SU-DHL-6 (cell line): ENCODE data around the gene FOS.

ENCODE experiments used
- H2AFZ ChIP-seq: fragments of 200-600 bp; sonication (generic); 2 replicates; pipeline ENCODE4 v1.6.1; 2014; ENCODE audit warnings: low read depth, mild to moderate bottlenecking, moderate library complexity, mixed read lengths, antibody characterized with exemption, low read length; ENCODE audit not compliant: severe bottlenecking
- H3F3A ChIP-seq: fragments of 200-600 bp; shearing (Covaris generic); 2 replicates; pipeline ENCODE4 v1.6.0; 2016; ENCODE audit warnings: antibody characterized with exemption, mild to moderate bottlenecking; ENCODE audit not compliant: insufficient read depth
- H3K27ac ChIP-seq: fragments of 200-600 bp; sonication (generic); 2 replicates; pipeline ENCODE4 v1.5.1; 2016; ENCODE audit warnings: low read depth, mild to moderate bottlenecking, low read length, moderate library complexity, mixed read lengths
- H3K27me3 ChIP-seq: fragments of 200-600 bp; sonication (generic), shearing (Covaris generic); 2 replicates; pipeline ENCODE4 v1.6.0; 2014; ENCODE audit warnings: mild to moderate bottlenecking, low read length
- H3K36me3 ChIP-seq: fragments of 200-600 bp; sonication (generic); 2 replicates; pipeline ENCODE4 v1.6.1; 2014; ENCODE audit warnings: mild to moderate bottlenecking, low read length, mixed read lengths
- H3K4me2 ChIP-seq: fragments of 300-600, 200-600 bp; shearing (Covaris generic), sonication (generic); 2 replicates; pipeline ENCODE4 v1.6.0; 2014; ENCODE audit warnings: low read length, low read depth, mild to moderate bottlenecking; ENCODE audit not compliant: poor library complexity, severe bottlenecking
- H3K4me3 ChIP-seq: fragments of 200-600 bp; sonication (generic); 2 replicates; pipeline ENCODE4 v1.5.1; 2014; ENCODE audit warnings: antibody characterized with exemption, low read length, mild to moderate bottlenecking, mixed read lengths; ENCODE audit not compliant: insufficient read depth, poor library complexity, severe bottlenecking
- H3K79me2 ChIP-seq: fragments of 200-600 bp; sonication (generic); 2 replicates; pipeline ENCODE4 v1.6.1; 2014; ENCODE audit warnings: mild to moderate bottlenecking, low read length, moderate library complexity; ENCODE audit not compliant: insufficient read depth
- H3K9ac ChIP-seq: fragments of 200-600 bp; sonication (generic); 2 replicates; pipeline ENCODE4 v1.7.0; 2014; ENCODE audit warnings: mild to moderate bottlenecking, low read length
- H3K9me2 ChIP-seq: fragments of 200-600 bp; sonication (generic); replicated peaks from 2 replicates; pipeline ENCODE4 v1.6.1; 2014; ENCODE audit warnings: low read length; ENCODE audit not compliant: insufficient read depth
- H3K9me3 ChIP-seq: fragments of 200-600 bp; sonication (generic); 2 replicates; pipeline ENCODE4 v1.6.1; 2014; ENCODE audit warnings: low read length, mixed read lengths; ENCODE audit not compliant: insufficient read depth
- H4K20me1 ChIP-seq: fragments of 200-600 bp; sonication (generic); 2 replicates; pipeline ENCODE4 v1.6.1; 2014; ENCODE audit warnings: low read depth, mild to moderate bottlenecking, antibody characterized with exemption, low read length, moderate library complexity, mixed read lengths
- CTCF ChIP-seq: fragments of 200-600 bp; sonication (generic); IDR thresholded peaks from one replicate; pipeline ENCODE4 v1.5.1; 2017; ENCODE audit warnings: antibody characterized with exemption, mild to moderate bottlenecking, low read length, moderate library complexity; ENCODE audit not compliant: insufficient read depth, poor library complexity, severe bottlenecking
- EZH2phosphoT487 ChIP-seq: fragments of 200-600 bp; sonication (generic), shearing (Covaris generic); conservative IDR thresholded peaks from 2 replicates; pipeline ENCODE4 v1.6.1; 2018; ENCODE audit warnings: mild to moderate bottlenecking, antibody characterized with exemption, low read length, moderate library complexity, mixed read lengths

The FOS gene

DNA sequence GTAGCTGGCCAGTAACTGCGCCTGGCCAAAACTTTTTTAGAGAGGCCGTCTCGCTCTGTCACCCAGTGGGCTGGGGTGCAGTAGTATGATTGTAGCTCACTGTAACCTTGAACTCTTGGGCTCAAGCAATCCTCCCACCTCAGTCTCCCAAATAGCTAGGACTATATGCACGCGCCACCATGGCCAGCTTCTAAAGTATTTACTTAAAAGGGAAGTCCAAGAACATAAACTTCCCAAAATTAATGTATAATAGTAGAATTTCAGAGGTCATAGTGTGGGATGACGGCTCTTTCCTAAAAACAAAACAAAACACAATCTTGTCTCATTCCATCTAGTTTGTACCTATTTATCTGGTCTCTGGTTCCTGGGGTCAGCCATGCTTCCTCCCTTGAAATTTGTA lies 42.2 kb upstream of the FOS start:
- Histone ChIP-seq H3K9ac (no peak overlapping the region), H3K4me3 (no peak overlapping the region), H4K20me1 (no peaks in the 10 kb centered on the region), H3K9me2 (no peaks in the 10 kb centered on the region), H3K9me3 (no peaks in the 10 kb centered on the region), H2AFZ (no peak overlapping the region), H3K27ac (no peak overlapping the region), H3K36me3 (no peaks in the 10 kb centered on the region), H3K4me2 (no peak overlapping the region), H3F3A (no peaks in the 10 kb centered on the region), H3K27me3 (no peaks in the 10 kb centered on the region), H3K79me2 (no peaks in the 10 kb centered on the region)
- no peak for TF ChIP-seq CTCF
- TF ChIP-seq EZH2phosphoT487: no peak

GRCh38 chr14:75236901-75237419 lies 41.7 kb upstream of the FOS start:
- Histone ChIP-seq H2AFZ (no peak overlapping the region), H3K9ac (no peak overlapping the region), H3F3A (no peaks in the 10 kb centered on the region), H3K36me3 (no peaks in the 10 kb centered on the region), H3K79me2 (no peaks in the 10 kb centered on the region), H3K27me3 (no peaks in the 10 kb centered on the region), H3K9me3 (no peaks in the 10 kb centered on the region), H3K27ac (no peak overlapping the region), H4K20me1 (no peaks in the 10 kb centered on the region), H3K4me2 (no peak overlapping the region), H3K4me3 (no peak overlapping the region), H3K9me2 (no peaks in the 10 kb centered on the region)
- no peak for TF ChIP-seq CTCF
- no peak for TF ChIP-seq EZH2phosphoT487

DNA sequence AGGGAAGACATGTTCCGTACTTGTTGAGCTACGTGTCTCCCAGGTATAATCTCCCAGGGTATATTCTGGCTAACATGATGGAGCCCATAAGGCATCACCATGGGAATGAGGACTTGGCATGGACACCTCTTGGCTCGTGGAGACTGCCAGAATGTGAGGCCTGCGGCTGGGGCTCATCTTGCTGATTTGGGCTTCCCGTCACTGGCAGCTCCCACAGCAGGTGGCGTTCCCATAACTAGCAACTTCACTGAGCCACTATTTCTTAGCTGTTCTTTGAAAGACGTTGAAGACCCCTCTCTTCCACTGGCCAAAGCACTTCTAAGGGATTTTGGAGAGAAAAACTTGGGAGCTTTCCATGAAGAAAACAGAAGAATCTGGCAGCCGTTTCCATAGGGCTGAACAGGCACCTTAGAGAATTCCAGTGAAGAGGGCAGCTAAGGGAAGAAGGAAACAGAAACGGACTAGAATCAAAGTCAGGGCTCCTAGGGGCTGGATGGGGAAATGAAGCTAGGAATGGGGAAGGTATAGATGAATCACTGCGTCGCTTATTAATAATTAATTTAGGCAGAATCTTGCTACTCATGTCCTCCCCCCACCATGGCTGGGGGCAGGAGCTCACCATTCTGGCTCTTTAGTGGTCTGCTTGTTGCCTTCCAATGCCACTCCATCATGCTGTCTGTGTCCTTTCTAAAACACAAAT lies 39.7 kb upstream of the FOS start:
- no peaks in the 10 kb centered on the region for H3F3A ChIP-seq
- H2AFZ ChIP-seq: no peak overlapping the region
- no peak overlapping the region for H3K27ac ChIP-seq
- H3K36me3 ChIP-seq: no peaks in the 10 kb centered on the region
- H3K9ac ChIP-seq: no peak overlapping the region
- H4K20me1 ChIP-seq: no peaks in the 10 kb centered on the region
- TF ChIP-seq CTCF: no peak
- no peak for TF ChIP-seq EZH2phosphoT487
- no peaks in the 10 kb centered on the region for H3K9me2 ChIP-seq
- no peaks in the 10 kb centered on the region for H3K27me3 ChIP-seq
- no peak overlapping the region for H3K4me2 ChIP-seq
- H3K9me3 ChIP-seq: no peaks in the 10 kb centered on the region
- no peaks in the 10 kb centered on the region for H3K79me2 ChIP-seq
- H3K4me3 ChIP-seq: no peak overlapping the region
